Measurements from ENCODE around the gene TPD52L2.
A peak's percentile ranks its signal among the peaks of the same experiment; 100 is the strongest.

Gene TPD52L2

GRCh38 chr20:63864978-63865640 is at the start of gene TPD52L2:
TSS of gene TPD52L2 (plus strand) at chr20:63865270. CDS start at chr20:63865366, 96 bp downstream.
- peak; percentile 99 for DNase-seq

GRCh38 chr20:63815615-63816253 is 49.3 kb upstream of the TPD52L2 start:
- no peak for DNase-seq

GRCh38 chr20:63819224-63819921 is 45.7 kb upstream of the TPD52L2 start:
- peak; percentile 53 for DNase-seq

GRCh38 chr20:63821811-63822210 is 43.3 kb upstream of the TPD52L2 start:
- DNase-seq: no peak

- DNase-seq: no peak
Observed at GRCh38 chr20:63822276-63822696, 42.8 kb upstream of the TPD52L2 start.

GRCh38 chr20:63823691-63824311 is 41.3 kb upstream of the TPD52L2 start:
- no peak for DNase-seq

- no peak for DNase-seq
Observed at GRCh38 chr20:63825331-63826118, 39.5 kb upstream of the TPD52L2 start.

- DNase-seq: no peak
Observed at GRCh38 chr20:63826753-63827152, 38.3 kb upstream of the TPD52L2 start.

GRCh38 chr20:63828124-63828523 is 36.9 kb upstream of the TPD52L2 start:
- DNase-seq: no peak

GRCh38 chr20:63828545-63828944 is 36.5 kb upstream of the TPD52L2 start:
- DNase-seq: no peak

GRCh38 chr20:63828951-63829350 is 36.1 kb upstream of the TPD52L2 start:
- no peak for DNase-seq

- no peak for DNase-seq
Observed at GRCh38 chr20:63829603-63829944, 35.5 kb upstream of the TPD52L2 start.

GRCh38 chr20:63829945-63830835 is 34.9 kb upstream of the TPD52L2 start:
- DNase-seq: no peak

GRCh38 chr20:63830841-63831588 is 34.1 kb upstream of the TPD52L2 start, which contains the start of gene ZBTB46:
TSS of gene ZBTB46 (minus strand) at chr20:63831264. CDS start at chr20:63790757, 40,507 bp downstream.
- DNase-seq: peak; percentile 56

- peak; percentile 33 for DNase-seq
Observed at GRCh38 chr20:63831646-63831992, 33.5 kb upstream of the TPD52L2 start.

- DNase-seq: peak; percentile 44
Observed at GRCh38 chr20:63831993-63832686, 32.9 kb upstream of the TPD52L2 start.

GRCh38 chr20:63833776-63834490 is 31.1 kb upstream of the TPD52L2 start:
- DNase-seq: peak; percentile 29

- DNase-seq: peak; percentile 36
Observed at GRCh38 chr20:63834491-63834880, 30.6 kb upstream of the TPD52L2 start.

- peak; percentile 96 for DNase-seq
Observed at GRCh38 chr20:63835021-63835858, 29.8 kb upstream of the TPD52L2 start.
